Measurements from ENCODE around the gene FBXL17.
A peak's percentile ranks its signal among the peaks of the same experiment; 100 is the strongest.

The FBXL17 gene

GRCh38 chr5:108078882-108079281, 303.0 kb downstream of the FBXL17 start:
- no peak for DNase-seq

- DNase-seq: no peak
These were observed 303.6 kb downstream of the FBXL17 start for GRCh38 chr5:108078345-108078744.

- DNase-seq: no peak
These were observed 307.3 kb downstream of the FBXL17 start for GRCh38 chr5:108074626-108075025.

- no peak for DNase-seq
These were observed 317.6 kb downstream of the FBXL17 start for GRCh38 chr5:108064302-108064701.

- peak; percentile 9 for DNase-seq
These were observed 320.0 kb downstream of the FBXL17 start for GRCh38 chr5:108061941-108062340.

GRCh38 chr5:108060340-108060739, 321.6 kb downstream of the FBXL17 start:
- DNase-seq: no peak

- DNase-seq: no peak
These were observed 322.6 kb downstream of the FBXL17 start for GRCh38 chr5:108059334-108059733.

- DNase-seq: no peak
These were observed 327.5 kb downstream of the FBXL17 start for GRCh38 chr5:108054349-108054748.

GRCh38 chr5:108046955-108047670, 334.8 kb downstream of the FBXL17 start:
- DNase-seq: no peak

- no peak for DNase-seq
These were observed 345.4 kb downstream of the FBXL17 start for GRCh38 chr5:108036482-108036881.

- DNase-seq: no peak
These were observed 353.0 kb downstream of the FBXL17 start for GRCh38 chr5:108028883-108029282.

- DNase-seq: no peak
These were observed 353.5 kb downstream of the FBXL17 start for GRCh38 chr5:108028412-108028811.

- DNase-seq: no peak
These were observed 355.9 kb downstream of the FBXL17 start for GRCh38 chr5:108025957-108026356.

GRCh38 chr5:108024986-108025385, 356.9 kb downstream of the FBXL17 start:
- DNase-seq: no peak

GRCh38 chr5:108016101-108016500, 365.8 kb downstream of the FBXL17 start:
- no peak for DNase-seq

- DNase-seq: no peak
These were observed 375.1 kb downstream of the FBXL17 start for GRCh38 chr5:108006791-108007190.

GRCh38 chr5:108003178-108003577, 378.7 kb downstream of the FBXL17 start:
- peak; percentile 89 for DNase-seq

- no peak for DNase-seq
These were observed 380.7 kb downstream of the FBXL17 start for GRCh38 chr5:108001222-108001621.

GRCh38 chr5:107997338-107997980, 384.4 kb downstream of the FBXL17 start:
- DNase-seq: no peak

- no peak for DNase-seq
These were observed 388.6 kb downstream of the FBXL17 start for GRCh38 chr5:107993341-107993740.

GRCh38 chr5:107990881-107991810, 390.8 kb downstream of the FBXL17 start:
- no peak for DNase-seq

GRCh38 chr5:107985144-107985543, 396.8 kb downstream of the FBXL17 start:
- peak; percentile 36 for DNase-seq

- DNase-seq: no peak
These were observed 399.0 kb downstream of the FBXL17 start for GRCh38 chr5:107982703-107983425.
